Measurements from ENCODE around the gene THUMPD3. TPM values are rescaled to one million over a fixed set of nuclear protein-coding genes. Genes with fewer than 3 reads are reported as not detected.

Gene THUMPD3
- total and polyA plus RNA-seq, 2 of the 13 experiments (the other 11 are each of a cell fraction or from before 2014, with no cell fraction given) = 31.2 to 44.1 TPM

- TF ChIP-seq, protein P1, sequence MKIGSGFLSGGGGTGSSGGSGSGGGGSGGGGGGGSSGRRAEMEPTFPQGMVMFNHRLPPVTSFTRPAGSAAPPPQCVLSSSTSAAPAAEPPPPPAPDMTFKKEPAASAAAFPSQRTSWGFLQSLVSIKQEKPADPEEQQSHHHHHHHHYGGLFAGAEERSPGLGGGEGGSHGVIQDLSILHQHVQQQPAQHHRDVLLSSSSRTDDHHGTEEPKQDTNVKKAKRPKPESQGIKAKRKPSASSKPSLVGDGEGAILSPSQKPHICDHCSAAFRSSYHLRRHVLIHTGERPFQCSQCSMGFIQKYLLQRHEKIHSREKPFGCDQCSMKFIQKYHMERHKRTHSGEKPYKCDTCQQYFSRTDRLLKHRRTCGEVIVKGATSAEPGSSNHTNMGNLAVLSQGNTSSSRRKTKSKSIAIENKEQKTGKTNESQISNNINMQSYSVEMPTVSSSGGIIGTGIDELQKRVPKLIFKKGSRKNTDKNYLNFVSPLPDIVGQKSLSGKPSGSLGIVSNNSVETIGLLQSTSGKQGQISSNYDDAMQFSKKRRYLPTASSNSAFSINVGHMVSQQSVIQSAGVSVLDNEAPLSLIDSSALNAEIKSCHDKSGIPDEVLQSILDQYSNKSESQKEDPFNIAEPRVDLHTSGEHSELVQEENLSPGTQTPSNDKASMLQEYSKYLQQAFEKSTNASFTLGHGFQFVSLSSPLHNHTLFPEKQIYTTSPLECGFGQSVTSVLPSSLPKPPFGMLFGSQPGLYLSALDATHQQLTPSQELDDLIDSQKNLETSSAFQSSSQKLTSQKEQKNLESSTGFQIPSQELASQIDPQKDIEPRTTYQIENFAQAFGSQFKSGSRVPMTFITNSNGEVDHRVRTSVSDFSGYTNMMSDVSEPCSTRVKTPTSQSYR (CRISPR knock-in tag; IDR thresholded peaks at IDR 0.05; ENCODE audit: borderline replicate concordance) = peak; percentile 68; the same call in 1 of the 2 replicates
- TF ChIP-seq ZNF614 (CRISPR knock-in tag; IDR thresholded peaks at IDR 0.05; ENCODE audit: borderline replicate concordance) (peak; percentile 12; the same call in 1 of the 2 replicates), ZNF615 (CRISPR knock-in tag; IDR thresholded peaks at IDR 0.05; ENCODE audit: borderline replicate concordance) (peak; percentile 72; the same call in 1 of the 2 replicates), NR3C1 (CRISPR knock-in tag; IDR thresholded peaks at IDR 0.05) (no peak), ZNF724P (CRISPR knock-in tag; IDR thresholded peaks at IDR 0.05; ENCODE audit: borderline replicate concordance) (no peak), SIN3A (IDR thresholded peaks at IDR 0.05; ENCODE audit: borderline replicate concordance, low read depth, low read length) (peak; percentile 63; the same call in 1 of the 2 replicates), MBNL3 (CRISPR knock-in tag; conservative IDR thresholded peaks at IDR 0.05) (no peak), PRDM4 (CRISPR knock-in tag; IDR thresholded peaks at IDR 0.05; ENCODE audit: borderline replicate concordance) (no peak), XBP1 (CRISPR knock-in tag; IDR thresholded peaks at IDR 0.05) (no peak), ARNTL (CRISPR knock-in tag; IDR thresholded peaks at IDR 0.05) (no peak), YEATS4 (CRISPR knock-in tag; IDR thresholded peaks at IDR 0.05; ENCODE audit: borderline replicate concordance) (no peak), ZSCAN29 (CRISPR knock-in tag; conservative IDR thresholded peaks at IDR 0.05) (0 out of 2 replicates have a peak, but pooled peaks have one; percentile 52), ZBTB42 (CRISPR knock-in tag; IDR thresholded peaks at IDR 0.05) (no peak), EHMT2 (IDR thresholded peaks at IDR 0.05; ENCODE audit: borderline replicate concordance, low read depth, low read length) (no peak), ZNF441 (CRISPR knock-in tag; IDR thresholded peaks at IDR 0.05; ENCODE audit: borderline replicate concordance) (0 out of 2 replicates have a peak, but pooled peaks have one; percentile 62), YY1 (IDR thresholded peaks at IDR 0.05; ENCODE audit: insufficient read depth, insufficient replicate concordance, low read depth, low read length) (peak; percentile 19), HDAC2 (CRISPR knock-in tag; IDR thresholded peaks at IDR 0.05) (no peak), MED8 (CRISPR knock-in tag; IDR thresholded peaks at IDR 0.05; ENCODE audit: insufficient replicate concordance) (no peak)
- TF ChIP-seq, protein P2, sequence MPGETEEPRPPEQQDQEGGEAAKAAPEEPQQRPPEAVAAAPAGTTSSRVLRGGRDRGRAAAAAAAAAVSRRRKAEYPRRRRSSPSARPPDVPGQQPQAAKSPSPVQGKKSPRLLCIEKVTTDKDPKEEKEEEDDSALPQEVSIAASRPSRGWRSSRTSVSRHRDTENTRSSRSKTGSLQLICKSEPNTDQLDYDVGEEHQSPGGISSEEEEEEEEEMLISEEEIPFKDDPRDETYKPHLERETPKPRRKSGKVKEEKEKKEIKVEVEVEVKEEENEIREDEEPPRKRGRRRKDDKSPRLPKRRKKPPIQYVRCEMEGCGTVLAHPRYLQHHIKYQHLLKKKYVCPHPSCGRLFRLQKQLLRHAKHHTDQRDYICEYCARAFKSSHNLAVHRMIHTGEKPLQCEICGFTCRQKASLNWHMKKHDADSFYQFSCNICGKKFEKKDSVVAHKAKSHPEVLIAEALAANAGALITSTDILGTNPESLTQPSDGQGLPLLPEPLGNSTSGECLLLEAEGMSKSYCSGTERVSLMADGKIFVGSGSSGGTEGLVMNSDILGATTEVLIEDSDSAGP (CRISPR knock-in tag; IDR thresholded peaks at IDR 0.05; ENCODE audit: borderline replicate concordance) = 0 out of 2 replicates have a peak, but pooled peaks have one; percentile 46
- TF ChIP-seq, protein P3, sequence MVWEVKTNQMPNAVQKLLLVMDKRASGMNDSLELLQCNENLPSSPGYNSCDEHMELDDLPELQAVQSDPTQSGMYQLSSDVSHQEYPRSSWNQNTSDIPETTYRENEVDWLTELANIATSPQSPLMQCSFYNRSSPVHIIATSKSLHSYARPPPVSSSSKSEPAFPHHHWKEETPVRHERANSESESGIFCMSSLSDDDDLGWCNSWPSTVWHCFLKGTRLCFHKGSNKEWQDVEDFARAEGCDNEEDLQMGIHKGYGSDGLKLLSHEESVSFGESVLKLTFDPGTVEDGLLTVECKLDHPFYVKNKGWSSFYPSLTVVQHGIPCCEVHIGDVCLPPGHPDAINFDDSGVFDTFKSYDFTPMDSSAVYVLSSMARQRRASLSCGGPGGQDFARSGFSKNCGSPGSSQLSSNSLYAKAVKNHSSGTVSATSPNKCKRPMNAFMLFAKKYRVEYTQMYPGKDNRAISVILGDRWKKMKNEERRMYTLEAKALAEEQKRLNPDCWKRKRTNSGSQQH (CRISPR knock-in tag; IDR thresholded peaks at IDR 0.05; ENCODE audit: low read depth) = 0 out of 2 replicates have a peak, but pooled peaks have one; percentile 22
- TF ChIP-seq, protein P4, sequence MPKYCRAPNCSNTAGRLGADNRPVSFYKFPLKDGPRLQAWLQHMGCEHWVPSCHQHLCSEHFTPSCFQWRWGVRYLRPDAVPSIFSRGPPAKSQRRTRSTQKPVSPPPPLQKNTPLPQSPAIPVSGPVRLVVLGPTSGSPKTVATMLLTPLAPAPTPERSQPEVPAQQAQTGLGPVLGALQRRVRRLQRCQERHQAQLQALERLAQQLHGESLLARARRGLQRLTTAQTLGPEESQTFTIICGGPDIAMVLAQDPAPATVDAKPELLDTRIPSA (CRISPR knock-in tag; IDR thresholded peaks at IDR 0.05; ENCODE audit: borderline replicate concordance) = 0 out of 2 replicates have a peak, but pooled peaks have one; percentile 31
These were observed 33.4 kb downstream of the THUMPD3 start (continued) for GRCh38 chr3:9396301-9396631.

Data from HepG2 (cell line).